SK-N-SH (cell line): ENCODE data around the gene ADCY7. TPM values are rescaled to one million over a fixed set of nuclear protein-coding genes. Genes with fewer than 3 reads are reported as not detected.

ENCODE experiments used
- CTCF ChIA-PET: fragments of 300-600, 350-600 bp; formaldehyde crosslinking; extraction: SDS; loops from one replicate; lab custom pipeline; 2021; lab: Yijun Ruan, JAX
- POLR2A ChIA-PET: fragments of 350-600 bp; sonication (Branson Sonifier 250); formaldehyde crosslinking; extraction: SDS; loops from one replicate; lab custom pipeline; 2020; ENCODE audit warnings: antibody characterized with exemption, inconsistent platforms; lab: Yijun Ruan, JAX
- DNase-seq: peaks from one replicate; pipeline ENCODE4 v3.0.0; 2012
- H2AFZ ChIP-seq: fragments of 200-600 bp; sonication (generic); 2 replicates; pipeline ENCODE4 v1.8.1; 2016; ENCODE audit warnings: antibody characterized with exemption, mild to moderate bottlenecking, low read depth
- H3F3A ChIP-seq: fragments of 200-600 bp; sonication (generic); replicated peaks from 2 replicates; pipeline ENCODE3; 2016; ENCODE audit warnings: antibody characterized with exemption, mild to moderate bottlenecking; ENCODE audit not compliant: insufficient read depth
- H3K27ac ChIP-seq, 2 experiments: fragments of 200-500 bp in 1 of 2; fragments of 200-600 bp in 1 of 2; sonication (Bioruptor generic) in 1 of 2; sonication (generic), shearing (Covaris generic) in 1 of 2; 2 replicates each; pipeline versions ENCODE4 v1.5.1 to v1.6.1; 2014 to 2016; ENCODE audit warnings: low read depth in 2 of 2, inconsistent platforms in 1 of 2, low read length in 1 of 2, mild to moderate bottlenecking in 1 of 2, mixed read lengths in 1 of 2
- H3K27me3 ChIP-seq: fragments of 200-600 bp; sonication (generic), shearing (Covaris generic); 2 replicates; pipeline ENCODE4 v1.6.1; 2016; ENCODE audit warnings: mixed run types; ENCODE audit not compliant: insufficient read depth
- H3K36me3 ChIP-seq, 2 experiments: fragments of 200-500 bp in 1 of 2; fragments of 200-600 bp in 1 of 2; sonication (Bioruptor generic) in 1 of 2; sonication (generic) in 1 of 2; replicated peaks in 1 of 2; 2 replicates each; pipeline versions ENCODE3 to v1.5.1; 2014 to 2016; ENCODE audit warnings: low read length in 1 of 2, mild to moderate bottlenecking in 1 of 2; ENCODE audit not compliant: insufficient read depth in 2 of 2, control insufficient read depth in 1 of 2
- H3K4me1 ChIP-seq, 2 experiments: fragments of 200-500 bp in 1 of 2; fragments of 200-600 bp in 1 of 2; sonication (Bioruptor generic) in 1 of 2; sonication (generic), shearing (Covaris generic) in 1 of 2; 2 replicates each; pipeline versions ENCODE4 v1.5.1 to v1.6.1; 2014 to 2016; ENCODE audit warnings: low read depth in 1 of 2, low read length in 1 of 2, mixed run types in 1 of 2; ENCODE audit not compliant: insufficient read depth in 2 of 2, control insufficient read depth in 1 of 2
- H3K4me2 ChIP-seq: fragments of 200-600 bp; sonication (generic), shearing (Covaris generic); 2 replicates; pipeline ENCODE4 v1.6.1; 2017; ENCODE audit warnings: mixed run types
- H3K4me3 ChIP-seq, 2 experiments: fragments of 200-500 bp in 1 of 2; fragments of 200-600 bp in 1 of 2; sonication (Bioruptor generic) in 1 of 2; sonication (generic), shearing (Covaris generic) in 1 of 2; 2 replicates each; pipeline versions ENCODE4 v1.5.1 to v1.8.1; 2014 to 2016; ENCODE audit warnings: low read depth in 2 of 2, inconsistent platforms in 1 of 2, low read length in 1 of 2, mild to moderate bottlenecking in 1 of 2, mixed read lengths in 1 of 2, moderate library complexity in 1 of 2
- H3K79me2 ChIP-seq: fragments of 200-600 bp; sonication (generic); 2 replicates; pipeline ENCODE4 v1.8.1; 2017; ENCODE audit warnings: mild to moderate bottlenecking; ENCODE audit not compliant: insufficient read depth
- H3K9ac ChIP-seq: fragments of 200-600 bp; sonication (generic); 2 replicates; pipeline ENCODE4 v1.6.1; 2017; ENCODE audit warnings: mixed run types
- H3K9me2 ChIP-seq: fragments of 200-600 bp; sonication (generic); 2 replicates; pipeline ENCODE4 v1.6.1; 2017; ENCODE audit warnings: mixed run types
- H3K9me3 ChIP-seq: fragments of 200-600 bp; sonication (generic); 2 replicates; pipeline ENCODE4 v1.6.1; 2017; ENCODE audit warnings: mixed run types, mild to moderate bottlenecking, moderate library complexity
- H4K20me1 ChIP-seq: fragments of 200-600 bp; sonication (generic); 2 replicates; pipeline ENCODE4 v1.6.1; 2017; ENCODE audit warnings: mild to moderate bottlenecking, mixed run types; ENCODE audit not compliant: insufficient read depth
- CHD2 ChIP-seq: fragments of 150-350 bp; IDR thresholded peaks from 2 replicates; pipeline ENCODE4 v1.6.1; 2018; ENCODE audit warnings: low read length; ENCODE audit not compliant: partially characterized antibody
- CTCF ChIP-seq: fragments of 200-600 bp; sonication (generic); IDR thresholded peaks from 2 replicates; pipeline ENCODE4 v1.6.1; 2017; ENCODE audit warnings: antibody characterized with exemption, mild to moderate bottlenecking, moderate library complexity
- ELF1 ChIP-seq: IDR thresholded peaks from 2 replicates; pipeline ENCODE4 v1.4.0; 2012
- EZH2phosphoT487 ChIP-seq: fragments of 200-600 bp; sonication (generic); IDR thresholded peaks from 2 replicates; pipeline ENCODE4 v1.6.1; 2017; ENCODE audit warnings: low read depth, mixed run types, mild to moderate bottlenecking, antibody characterized with exemption, moderate library complexity, borderline replicate concordance
- FOSL2 ChIP-seq: IDR thresholded peaks from 2 replicates; pipeline ENCODE4 v1.4.0; 2012; ENCODE audit warnings: low read depth, mild to moderate bottlenecking, moderate library complexity, borderline replicate concordance
- FOXJ3 ChIP-seq: sonication (generic); formaldehyde crosslinking; IDR thresholded peaks from 2 replicates; pipeline ENCODE4 v1.5.1; 2020; ENCODE audit warnings: mild to moderate bottlenecking, missing genetic modification reagents
- FOXM1 ChIP-seq: IDR thresholded peaks from 2 replicates; pipeline ENCODE4 v1.4.0; 2012; ENCODE audit warnings: low read depth, mild to moderate bottlenecking
- GATA2 ChIP-seq: sonication (generic); formaldehyde crosslinking; IDR thresholded peaks from 2 replicates; pipeline ENCODE4 v1.5.0; 2020; ENCODE audit warnings: mild to moderate bottlenecking, missing genetic modification reagents
- MEF2A ChIP-seq: IDR thresholded peaks from 2 replicates; pipeline ENCODE4 v1.4.0; 2012; ENCODE audit warnings: low read depth, borderline replicate concordance
- MXI1 ChIP-seq: IDR thresholded peaks from 2 replicates; pipeline ENCODE4 v1.6.1; 2012; ENCODE audit warnings: mild to moderate bottlenecking, low read depth, low read length, improper control_type of control experiment
- NFIC ChIP-seq: IDR thresholded peaks from 2 replicates; pipeline ENCODE4 v1.4.0; 2012; ENCODE audit warnings: borderline replicate concordance
- PBX3 ChIP-seq: IDR thresholded peaks from 2 replicates; pipeline ENCODE4; 2012
- POLR2AphosphoS5 ChIP-seq: IDR thresholded peaks from 2 replicates; pipeline ENCODE4 v1.6.1; 2012; ENCODE audit warnings: low read depth, low read length
- RCOR1 ChIP-seq: fragments of 150-350 bp; IDR thresholded peaks from 2 replicates; pipeline ENCODE4 v1.6.1; 2017; ENCODE audit warnings: antibody characterized with exemption, low read length
- REST ChIP-seq: IDR thresholded peaks from 2 replicates; pipeline ENCODE4 v1.6.1; 2012; ENCODE audit warnings: mild to moderate bottlenecking, low read depth, low read length, moderate library complexity
- RXRA ChIP-seq: IDR thresholded peaks from 2 replicates; pipeline ENCODE4 v1.4.0; 2012; ENCODE audit warnings: low read depth, mild to moderate bottlenecking, borderline replicate concordance
- SIN3A ChIP-seq: IDR thresholded peaks from 2 replicates; pipeline ENCODE4 v1.6.1; 2012; ENCODE audit warnings: low read depth, mild to moderate bottlenecking, low read length, moderate library complexity, borderline replicate concordance
- SMC3 ChIP-seq: IDR thresholded peaks from 2 replicates; pipeline ENCODE4 v1.6.1; 2012; ENCODE audit warnings: low read depth, low read length, improper control_type of control experiment
- TAF1 ChIP-seq: IDR thresholded peaks from 2 replicates; pipeline ENCODE4 v1.6.1; 2012; ENCODE audit warnings: low read depth, mild to moderate bottlenecking, low read length, moderate library complexity, borderline replicate concordance
- TCF12 ChIP-seq: IDR thresholded peaks from 2 replicates; pipeline ENCODE4 v1.4.0; 2012
- USF1 ChIP-seq: IDR thresholded peaks from 2 replicates; pipeline ENCODE4 v1.4.0; 2012; ENCODE audit warnings: low read depth, borderline replicate concordance
- YY1 ChIP-seq: IDR thresholded peaks from 2 replicates; pipeline ENCODE4 v1.4.0; 2012; ENCODE audit warnings: low read depth, mild to moderate bottlenecking
- WGBS: methylation state at CpG from one replicate; pipeline ENCODE4 v1.1.6; 2017; ENCODE audit warnings: low lambda C conversion rate; 5-methylcytosine and 5-hydroxymethylcytosine counted together
- polyA plus RNA-seq, 3 experiments: library from polyadenylated mRNA; depleted of rRNA; stranded (reverse); fragments of >200 nt; gene quantifications; 2 replicates each; pipeline ENCODE4 v1.2.3, GENCODE V29; 2012

ADCY7 gene
- polyA plus RNA-seq, 1 of the 3 experiments (the other 2 are of a cell fraction), result 14.3 TPM

GRCh38 chr16:50260206-50261159 is 5.9 kb upstream of the ADCY7 start (continued):
- TF ChIP-seq REST, result no peak
- TF ChIP-seq EZH2phosphoT487, result no peak
- TF ChIP-seq SIN3A, result no peak
- TF ChIP-seq GATA2 (CRISPR knock-in tag), result no peak
- no peak for TF ChIP-seq USF1
- TF ChIP-seq FOXM1, result no peak
- TF ChIP-seq MEF2A, result no peak
- TF ChIP-seq PBX3, result no peak
- TF ChIP-seq MXI1, result no peak
- no peak for TF ChIP-seq SMC3
- TF ChIP-seq FOXJ3, result no peak
- TF ChIP-seq ELF1, result no peak
- no peak for TF ChIP-seq RCOR1

- H3K4me1 ChIP-seq, result peaks cover 13 to 20% of the 10 kb centered on the region in 2 experiments; a peak in 2 of 4 replicates
- DNase-seq, result no peak
- TF ChIP-seq TAF1 (no peak), POLR2AphosphoS5 (no peak), TCF12 (no peak), GATA2 (CRISPR knock-in tag) (no peak), YY1 (no peak), CTCF (no peak), MXI1 (no peak), FOXJ3 (no peak), FOXM1 (no peak), CHD2 (no peak), FOSL2 (no peak), SIN3A (no peak), NFIC (no peak), USF1 (no peak), RXRA (no peak)
These were observed 5.1 kb upstream of the ADCY7 start for GRCh38 chr16:50261160-50261706.

More at GRCh38 chr16:50261160-50261706, 5.1 kb upstream of the ADCY7 start:
- no peak overlapping the region for H3K9ac ChIP-seq
- ChIA-PET POLR2A (no interaction called here), CTCF (interaction anchor here (1.7 to 2.0 kb wide), 2 partner anchors 10 to 95 kb away, joined by 4 to 8 read pairs; no protein-coding TSS in a partner anchor)
- H3K36me3 ChIP-seq, result no peaks in the 10 kb centered on the region
- H3K79me2 ChIP-seq, result no peaks in the 10 kb centered on the region
- peaks cover 3% of the 10 kb centered on the region for H3F3A ChIP-seq
- no peaks in the 10 kb centered on the region for H4K20me1 ChIP-seq
- H3K27ac ChIP-seq, result no peak overlapping the region
- no peak overlapping the region for H3K4me3 ChIP-seq
- no peaks in the 10 kb centered on the region for H3K9me3 ChIP-seq
- no peaks in the 10 kb centered on the region for H3K27me3 ChIP-seq
- H2AFZ ChIP-seq, result no peak overlapping the region
- WGBS, result 81% methylated on average over 9 of the region's 9 CpGs
- no peak overlapping the region for H3K4me2 ChIP-seq
- no peaks in the 10 kb centered on the region for H3K9me2 ChIP-seq
